CMK (cell line): ENCODE results near the gene TIMM17A.
A peak's percentile ranks its signal among the peaks of the same experiment; 100 is the strongest.

Source experiments
- DNase-seq: peaks from one replicate; pipeline ENCODE4 v3.0.0-alpha.2; 2010; ENCODE audit warnings: low read depth

Gene TIMM17A

GRCh38 chr1:201955009-201955728 is at the start of gene TIMM17A:
Gene TIMM17A, plus strand, starts transcription at chr1:201955503. Its CDS starts 24 bp downstream, at chr1:201955527.
- peak; percentile 98 for DNase-seq

DNA sequence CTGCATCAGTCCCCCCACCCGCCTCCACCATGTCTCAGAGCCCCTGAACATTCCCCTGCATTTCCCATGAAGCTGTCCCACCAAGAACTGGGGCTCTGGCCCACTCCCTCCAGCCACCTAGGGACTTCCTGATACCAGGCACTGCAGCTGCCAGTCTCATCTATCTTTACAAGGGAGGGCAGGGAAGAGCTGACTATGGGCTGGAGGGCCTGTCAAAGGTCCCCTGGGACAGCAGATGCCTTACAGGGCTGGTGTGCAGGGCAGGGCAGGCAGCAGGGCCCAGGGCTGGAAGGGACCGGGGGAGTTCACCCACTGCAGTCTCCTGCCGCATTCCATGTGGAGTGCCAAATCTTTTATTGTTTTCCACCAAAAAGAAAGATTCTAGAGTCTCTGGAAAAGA is 49.0 kb upstream of the TIMM17A start:
- DNase-seq: no peak

GRCh38 chr1:201907621-201908020 is 47.7 kb upstream of the TIMM17A start:
- DNase-seq: no peak

DNA sequence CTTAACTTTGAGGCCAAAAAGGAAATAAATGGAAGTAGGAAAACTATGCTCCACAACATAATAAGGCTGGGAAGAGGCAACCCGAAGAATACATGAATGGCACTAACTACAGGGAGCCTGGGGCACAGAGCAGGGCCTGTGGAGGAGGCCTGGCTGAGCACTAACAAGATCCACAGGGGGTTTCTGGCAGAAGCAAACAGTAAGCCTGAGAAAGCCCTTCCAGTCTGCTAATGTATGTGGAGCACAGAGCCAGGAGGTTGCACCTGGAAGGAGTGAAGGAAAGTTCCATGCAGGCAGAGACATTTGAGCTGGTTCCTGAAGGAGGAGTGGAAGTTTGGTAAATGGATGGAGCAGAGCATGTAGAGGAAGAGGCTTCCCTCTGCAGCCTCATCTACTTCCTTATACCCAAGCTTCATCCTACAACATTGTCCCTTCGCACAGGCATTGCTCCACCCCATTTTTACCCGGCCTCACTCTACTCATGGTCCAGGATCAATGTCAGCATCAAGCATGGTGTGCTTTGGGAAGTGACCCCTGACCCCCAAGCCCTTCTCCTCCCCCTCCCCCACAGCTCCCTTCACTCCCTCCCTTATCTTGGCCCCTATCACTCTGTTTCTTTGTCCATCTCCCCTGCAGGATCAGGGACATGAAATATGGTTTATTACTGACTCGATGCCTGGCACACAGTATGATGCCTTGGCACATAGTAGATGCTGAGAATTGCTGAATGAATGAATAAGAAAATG is 43.3 kb upstream of the TIMM17A start:
- no peak for DNase-seq

- DNase-seq: no peak
These were observed 42.5 kb upstream of the TIMM17A start for GRCh38 chr1:201912832-201913231.

DNA sequence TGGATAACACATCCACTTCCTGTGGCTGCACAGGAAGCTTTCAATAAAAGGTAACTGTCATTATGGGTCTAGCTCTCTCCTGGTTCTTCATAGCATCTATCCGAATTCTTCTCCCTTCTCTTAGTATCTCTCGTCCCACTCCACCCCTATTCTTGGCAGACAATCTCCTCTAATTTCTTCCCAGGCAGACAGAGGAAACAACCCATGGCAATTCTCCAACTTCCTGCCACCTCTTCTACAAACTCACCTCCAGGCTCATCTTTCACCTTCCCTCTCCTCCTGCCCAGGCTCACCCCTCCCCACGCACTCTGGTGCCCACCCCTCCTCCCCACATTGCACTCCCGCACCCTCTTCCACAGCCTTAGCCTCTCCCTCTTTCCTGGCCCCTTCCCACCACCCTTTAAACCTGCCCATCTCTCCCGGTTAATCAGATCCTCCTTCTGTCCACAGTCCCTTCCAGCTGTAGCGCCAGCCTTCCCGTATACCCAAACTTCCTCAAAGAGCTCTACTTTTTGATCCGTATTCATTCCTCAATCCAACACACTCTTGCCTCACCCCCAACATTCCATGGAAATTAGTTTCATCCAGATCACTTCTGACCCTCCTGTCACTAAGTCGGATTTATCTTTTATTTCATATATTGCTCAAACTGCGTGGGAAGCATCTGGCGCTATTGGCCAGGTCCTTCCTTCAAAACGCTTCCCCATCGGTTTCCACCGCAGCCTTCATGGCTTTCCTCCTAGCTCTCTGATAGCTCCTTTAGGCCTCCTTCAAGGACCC is 40.7 kb upstream of the TIMM17A start:
- DNase-seq: no peak

DNA sequence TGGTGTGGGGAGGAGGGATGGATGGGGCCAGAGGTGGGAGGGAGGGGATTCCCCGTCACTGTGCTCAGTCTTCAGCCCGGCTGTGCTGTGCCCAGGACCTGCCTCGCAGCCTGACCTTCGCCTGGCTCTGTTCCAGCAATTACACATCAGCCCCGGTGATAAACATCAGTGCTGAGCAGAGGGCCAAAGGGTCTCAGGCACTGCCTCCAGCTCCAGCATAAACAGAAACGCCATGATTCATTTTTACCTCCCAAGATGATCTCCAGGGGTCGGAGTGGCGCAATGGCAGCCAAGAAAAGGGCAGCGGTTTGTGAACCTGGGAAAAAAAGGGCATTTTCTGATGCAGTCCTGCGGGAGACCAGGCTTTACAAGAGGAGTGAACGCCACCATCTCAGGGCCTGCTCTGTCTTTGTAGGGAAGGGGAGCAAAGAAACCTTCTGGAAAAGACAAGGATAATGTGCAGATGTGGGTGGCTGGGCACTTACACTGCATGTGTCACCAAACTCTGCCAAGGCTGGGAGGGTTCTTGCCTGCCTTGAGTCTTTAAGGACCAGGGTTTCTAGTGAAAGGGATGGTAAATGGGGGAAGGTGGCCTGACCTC is 38.6 kb upstream of the TIMM17A start:
- no peak for DNase-seq

DNA sequence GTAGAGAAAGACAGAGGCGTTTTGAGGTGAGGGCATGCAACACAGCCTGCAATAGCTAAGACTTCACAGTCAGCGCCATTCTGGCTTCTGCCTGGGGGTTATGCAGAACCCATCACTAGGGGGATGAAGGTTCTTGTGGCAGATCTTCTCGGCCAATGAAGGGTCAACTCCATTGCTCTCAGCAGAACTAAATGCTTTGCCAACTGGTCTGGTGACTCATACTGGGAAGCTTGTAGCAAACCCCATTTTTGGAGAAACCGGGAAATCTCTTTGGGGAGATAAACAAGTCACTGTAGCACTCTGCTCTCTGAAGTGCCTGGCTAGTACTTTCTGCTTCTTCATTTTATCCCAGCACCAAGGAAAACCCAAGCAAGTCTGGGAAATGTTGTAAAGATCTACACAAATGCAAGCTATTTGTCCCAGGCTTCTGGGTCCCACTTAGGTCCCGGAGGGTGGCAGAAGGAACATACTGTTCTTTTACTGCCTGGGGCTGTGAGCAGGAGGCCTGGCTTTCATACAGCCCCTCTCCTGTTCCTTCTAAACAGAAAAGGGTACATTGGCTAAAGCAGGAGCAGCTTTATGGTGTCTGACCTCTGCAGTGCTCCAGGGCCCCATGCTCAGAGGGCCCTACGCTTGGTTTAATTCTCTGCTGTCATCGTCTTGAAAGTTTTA is 37.8 kb upstream of the TIMM17A start:
- no peak for DNase-seq

GRCh38 chr1:201918343-201918742 is 37.0 kb upstream of the TIMM17A start:
- DNase-seq: no peak

DNA sequence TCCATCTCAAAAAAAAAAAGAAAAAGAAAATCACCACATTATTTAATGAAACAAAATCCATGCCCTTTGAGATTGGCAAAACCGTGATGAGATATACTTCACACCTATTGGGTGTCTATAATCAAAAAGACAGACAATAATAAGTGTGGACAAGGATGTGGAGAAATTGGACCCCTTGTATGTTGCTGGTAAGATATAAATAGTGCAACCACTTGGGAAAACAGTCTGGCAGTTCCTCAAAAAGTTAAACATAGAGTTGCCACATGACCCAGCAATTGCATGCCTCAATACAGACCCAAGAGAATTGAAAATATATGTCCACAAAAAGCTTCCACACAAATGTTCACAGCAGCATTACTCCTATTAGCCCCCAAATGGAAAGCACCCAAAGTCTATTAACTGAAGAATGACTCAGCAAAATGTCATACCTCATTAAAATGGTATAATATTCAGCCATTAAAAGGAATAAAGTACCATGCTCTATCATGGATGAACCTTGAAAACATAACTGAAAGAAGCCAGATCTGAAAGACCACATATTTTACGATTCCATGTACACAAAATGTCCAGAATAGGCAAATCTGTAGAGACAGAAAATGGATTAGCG is 33.2 kb upstream of the TIMM17A start:
- no peak for DNase-seq

DNA sequence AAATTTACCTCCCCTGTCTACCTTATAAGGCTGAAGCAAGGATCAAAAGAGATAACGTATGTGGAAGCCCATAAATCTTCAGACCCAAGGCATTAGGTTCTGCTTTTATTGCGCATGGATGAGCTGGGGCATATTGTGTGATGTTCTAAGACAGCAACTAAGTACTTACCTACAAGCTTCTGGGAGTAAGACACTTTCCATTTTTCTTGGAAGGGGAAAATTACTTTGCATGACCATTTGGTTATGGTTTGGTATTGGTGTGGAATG is 30.1 kb upstream of the TIMM17A start:
- DNase-seq: no peak

- DNase-seq: no peak
These were observed 29.2 kb upstream of the TIMM17A start for GRCh38 chr1:201925981-201926645.

DNA sequence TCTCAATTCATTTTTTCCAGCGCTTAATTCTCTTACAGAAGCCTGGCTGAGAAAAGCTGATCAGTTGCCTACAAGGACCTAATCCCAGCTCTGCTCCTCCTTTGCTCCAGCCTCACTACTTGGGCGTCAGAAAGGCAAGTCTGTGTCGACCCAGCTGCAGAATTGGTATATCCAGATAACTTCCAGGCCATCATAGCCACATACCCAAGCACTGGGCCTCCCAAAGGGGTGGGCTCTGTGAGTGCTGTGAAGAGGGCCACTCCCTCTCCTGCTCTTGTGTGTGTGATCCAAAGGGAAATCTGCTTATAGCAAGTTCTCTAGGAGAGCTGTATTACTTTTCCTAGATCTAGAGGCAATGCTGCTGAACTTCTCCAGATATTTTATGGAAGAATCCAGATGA is 27.0 kb upstream of the TIMM17A start:
- no peak for DNase-seq

GRCh38 chr1:201930137-201930536 is 25.2 kb upstream of the TIMM17A start:
- DNase-seq: no peak

DNA sequence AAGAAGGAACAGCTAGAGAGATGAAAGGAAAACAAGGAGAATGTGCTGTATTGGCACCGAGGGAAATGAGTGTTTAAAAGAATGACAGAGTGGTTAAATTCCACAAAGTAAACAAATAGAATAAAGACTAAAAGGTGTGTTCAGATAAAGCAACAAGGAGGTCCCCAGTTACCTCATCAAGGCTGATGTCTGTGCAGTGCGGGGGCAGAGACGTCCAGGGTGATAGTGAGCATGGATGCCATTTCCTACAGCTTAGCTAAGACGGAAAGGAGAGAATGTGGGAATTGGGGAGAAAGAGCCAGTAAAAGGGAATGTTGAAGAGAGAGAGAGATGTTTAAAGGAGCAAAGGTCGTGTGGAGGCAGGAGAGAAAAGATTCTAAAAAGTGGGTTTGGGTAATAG is 24.5 kb upstream of the TIMM17A start:
- DNase-seq: no peak

- DNase-seq: no peak
These were observed 21.4 kb upstream of the TIMM17A start for GRCh38 chr1:201933840-201934430.

GRCh38 chr1:201937624-201938213 is 17.6 kb upstream of the TIMM17A start:
- no peak for DNase-seq

GRCh38 chr1:201938440-201939035 is 16.8 kb upstream of the TIMM17A start:
- DNase-seq: no peak

DNA sequence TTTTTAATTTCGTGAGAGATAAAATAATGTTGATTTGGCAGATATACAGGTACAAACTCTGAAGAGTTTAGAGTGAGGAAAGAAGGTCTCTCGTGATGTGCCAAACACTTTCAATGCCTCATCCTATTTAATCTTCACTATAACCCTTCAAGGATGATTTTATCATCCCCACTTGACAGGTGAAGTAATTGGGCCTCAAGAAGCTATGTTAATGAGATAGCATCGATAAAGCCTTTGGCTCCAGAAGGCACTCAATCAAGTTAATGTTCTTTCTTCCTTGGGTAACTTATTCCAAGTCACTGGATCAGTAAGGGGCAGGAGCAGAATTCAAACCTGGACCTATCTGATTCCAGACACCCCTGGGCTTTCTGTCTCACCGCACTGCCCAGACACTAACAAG is 16.2 kb upstream of the TIMM17A start:
- DNase-seq: no peak

DNA sequence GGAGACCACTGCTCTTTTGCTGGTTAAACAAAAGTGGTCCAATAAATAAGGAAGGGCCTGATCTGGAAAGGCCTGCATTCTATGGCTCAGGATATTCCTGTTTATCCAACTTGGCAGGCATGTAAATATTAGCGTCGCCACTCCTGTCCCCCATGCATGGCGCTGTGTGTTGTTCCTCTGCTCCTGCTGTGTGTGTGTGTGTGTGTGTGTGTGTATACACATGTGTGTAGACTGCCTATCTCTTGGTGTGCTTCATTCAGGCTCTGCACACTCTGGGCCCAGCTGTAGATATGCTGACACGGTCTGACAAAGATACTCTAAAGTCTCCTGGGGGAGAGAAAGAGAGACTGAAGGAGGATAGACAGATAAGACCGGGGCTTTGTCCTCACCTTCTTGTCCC is 15.7 kb upstream of the TIMM17A start:
- DNase-seq: no peak
